Large intestine (tissue), 3 donors: Measurements from ENCODE around the gene PTGIR. TPM values are rescaled to one million over a fixed set of nuclear protein-coding genes. Genes with fewer than 3 reads are reported as not detected.

ENCODE experiments used
- DNase-seq, 2 donors: peaks; one replicate each; pipeline versions ENCODE4 v3.0.0 to v3.0.0-alpha.2; 2013
- H3K27ac ChIP-seq: one replicate; pipeline ENCODE4 v1.5.1; 2013; ENCODE audit warnings: low read length
- H3K27me3 ChIP-seq: 2 replicates; pipeline ENCODE4 v1.6.1; 2013; ENCODE audit warnings: low read length; ENCODE audit not compliant: control insufficient read depth, insufficient read depth
- H3K36me3 ChIP-seq: 2 replicates; pipeline ENCODE4 v1.6.1; 2013; ENCODE audit warnings: low read length; ENCODE audit not compliant: control insufficient read depth, insufficient read depth
- H3K4me1 ChIP-seq: one replicate; pipeline ENCODE4 v1.6.1; 2013; ENCODE audit warnings: low read length; ENCODE audit not compliant: control insufficient read depth, insufficient read depth
- H3K4me3 ChIP-seq: one replicate; pipeline ENCODE4 v1.5.1; 2013; ENCODE audit warnings: low read length
- H3K9me3 ChIP-seq: one replicate; pipeline ENCODE4 v1.6.1; 2013; ENCODE audit warnings: mild to moderate bottlenecking, low read depth, low read length, moderate library complexity; ENCODE audit not compliant: control insufficient read depth
- WGBS: methylation state at CpG from one replicate; pipeline ENCODE4 v1.1.5; 2013; ENCODE audit warnings: low lambda C conversion rate; ENCODE audit not compliant: insufficient coverage; 5-methylcytosine and 5-hydroxymethylcytosine counted together
- polyA plus RNA-seq: library from polyadenylated mRNA; unstranded; fragments of 120-200 nt; gene quantifications from one replicate; pipeline ENCODE4 v1.2.1, GENCODE V29; 2013

Gene PTGIR
- polyA plus RNA-seq, 1 donor: 4.8 TPM

GRCh38 chr19:46616631-46617322, 8.1 kb downstream of the PTGIR start:
- peaks cover 14% of the 10 kb centered on the region for H3K4me1 ChIP-seq
- peak in 1 of 2 donors; percentile 51 for DNase-seq
- no peaks in the 10 kb centered on the region for H3K9me3 ChIP-seq
- no peaks in the 10 kb centered on the region for H3K36me3 ChIP-seq
- H3K27me3 ChIP-seq: peaks cover 14% of the 10 kb centered on the region
- H3K4me3 ChIP-seq: no peak overlapping the region
- H3K27ac ChIP-seq: peak overlapping the region; percentile 5
- no CpG with 5 or more reads among the region's 17 CpGs for WGBS

GRCh38 chr19:46615966-46616365, 8.9 kb downstream of the PTGIR start:
- Histone ChIP-seq H3K36me3 (peaks cover 3% of the 10 kb centered on the region), H3K9me3 (no peaks in the 10 kb centered on the region), H3K4me1 (peaks cover 14% of the 10 kb centered on the region), H3K4me3 (no peak overlapping the region), H3K27ac (no peak overlapping the region), H3K27me3 (peaks cover 5% of the 10 kb centered on the region)
- DNase-seq: no peak
- no CpG with 5 or more reads among the region's 10 CpGs for WGBS

GRCh38 chr19:46614114-46614722, 10.7 kb downstream of the PTGIR start:
- Histone ChIP-seq H3K4me3 (no peak overlapping the region), H3K36me3 (peaks cover 18% of the 10 kb centered on the region), H3K27ac (no peak overlapping the region), H3K9me3 (no peaks in the 10 kb centered on the region), H3K27me3 (no peaks in the 10 kb centered on the region), H3K4me1 (peaks cover 9% of the 10 kb centered on the region)
- WGBS: no CpG with 5 or more reads among the region's 12 CpGs
- peak; percentile 63 to 69 for DNase-seq

GRCh38 chr19:46613525-46613924, 11.4 kb downstream of the PTGIR start:
- Histone ChIP-seq H3K27ac (no peak overlapping the region), H3K9me3 (no peaks in the 10 kb centered on the region), H3K4me3 (no peak overlapping the region), H3K4me1 (peaks cover 9% of the 10 kb centered on the region), H3K36me3 (peaks cover 25% of the 10 kb centered on the region), H3K27me3 (no peaks in the 10 kb centered on the region)
- no CpG with 5 or more reads among the region's 22 CpGs for WGBS
- DNase-seq: no peak

DNA sequence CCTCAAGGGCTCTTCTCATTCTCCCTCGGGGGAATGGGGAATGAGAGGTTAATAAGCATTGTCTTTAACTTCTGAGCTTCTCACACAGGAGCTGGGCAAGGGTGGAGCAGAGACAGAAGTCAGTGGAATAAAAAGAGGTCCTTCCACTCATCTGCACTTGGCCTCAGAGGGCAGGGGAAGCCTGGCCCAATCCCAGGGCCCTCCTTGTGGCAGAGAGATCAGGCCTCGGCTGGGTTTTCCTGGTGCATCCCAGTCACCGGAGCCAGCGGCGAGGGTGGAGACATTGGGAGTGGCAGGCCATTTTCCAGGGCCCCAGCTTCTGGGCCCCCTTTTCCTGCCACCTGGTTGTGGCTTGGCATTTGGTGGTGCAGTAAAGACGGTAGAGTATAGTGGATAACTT, 13.1 kb downstream of the PTGIR start:
- Histone ChIP-seq H3K36me3 (peaks cover 42% of the 10 kb centered on the region), H3K4me1 (peaks cover 12% of the 10 kb centered on the region), H3K27me3 (no peaks in the 10 kb centered on the region), H3K27ac (no peak overlapping the region), H3K9me3 (no peaks in the 10 kb centered on the region), H3K4me3 (no peak overlapping the region)
- WGBS: no CpG with 5 or more reads among the region's 6 CpGs
- no peak for DNase-seq

- DNase-seq: no peak
- no peaks in the 10 kb centered on the region for H3K27me3 ChIP-seq
- H3K4me3 ChIP-seq: no peak overlapping the region
- no peak overlapping the region for H3K27ac ChIP-seq
- no CpG with 5 or more reads among the region's 17 CpGs for WGBS
- H3K9me3 ChIP-seq: no peaks in the 10 kb centered on the region
- peaks cover 14% of the 10 kb centered on the region for H3K4me1 ChIP-seq
- peaks cover 49% of the 10 kb centered on the region for H3K36me3 ChIP-seq
Observed at GRCh38 chr19:46610851-46611770, 13.8 kb downstream of the PTGIR start.

DNA sequence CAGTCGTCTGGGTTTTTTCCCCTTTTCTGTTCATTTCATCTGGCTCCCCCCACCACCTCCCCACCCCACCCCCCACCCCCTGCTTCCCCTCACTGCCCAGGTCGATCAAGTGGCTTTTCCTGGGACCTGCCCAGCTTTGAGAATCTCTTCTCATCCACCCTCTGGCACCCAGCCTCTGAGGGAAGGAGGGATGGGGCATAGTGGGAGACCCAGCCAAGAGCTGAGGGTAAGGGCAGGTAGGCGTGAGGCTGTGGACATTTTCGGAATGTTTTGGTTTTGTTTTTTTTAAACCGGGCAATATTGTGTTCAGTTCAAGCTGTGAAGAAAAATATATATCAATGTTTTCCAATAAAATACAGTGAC, 14.5 kb downstream of the PTGIR start:
- DNase-seq: no peak
- H3K27me3 ChIP-seq: no peaks in the 10 kb centered on the region
- no peak overlapping the region for H3K27ac ChIP-seq
- H3K4me1 ChIP-seq: peaks cover 14% of the 10 kb centered on the region
- peaks cover 56% of the 10 kb centered on the region for H3K36me3 ChIP-seq
- no CpG with 5 or more reads among the region's 5 CpGs for WGBS
- no peak overlapping the region for H3K4me3 ChIP-seq
- no peaks in the 10 kb centered on the region for H3K9me3 ChIP-seq

GRCh38 chr19:46609511-46610412, 15.1 kb downstream of the PTGIR start:
- Histone ChIP-seq H3K27me3 (no peaks in the 10 kb centered on the region), H3K4me1 (peaks cover 20% of the 10 kb centered on the region), H3K36me3 (peaks cover 62% of the 10 kb centered on the region), H3K4me3 (no peak overlapping the region), H3K27ac (no peak overlapping the region), H3K9me3 (no peaks in the 10 kb centered on the region)
- DNase-seq: no peak
- 89% methylated on average over 3 of the region's 30 CpGs for WGBS

GRCh38 chr19:46608581-46609345, 16.1 kb downstream of the PTGIR start:
- Histone ChIP-seq H3K4me3 (no peak overlapping the region), H3K4me1 (peaks cover 26% of the 10 kb centered on the region), H3K27me3 (no peaks in the 10 kb centered on the region), H3K9me3 (no peaks in the 10 kb centered on the region), H3K27ac (no peak overlapping the region), H3K36me3 (peaks cover 62% of the 10 kb centered on the region)
- 90% methylated on average over 3 of the region's 27 CpGs for WGBS
- DNase-seq: no peak
